ENCODE data around the gene PPFIBP2.

PPFIBP2 gene

GRCh38 chr11:7668911-7669310 lies 155.1 kb downstream of the PPFIBP2 start:
- Mint-ChIP-seq H3K27ac (no peak overlapping the region), H3K4me3 (no peak overlapping the region), H3K27me3 (peaks cover 14 to 31% of the 10 kb centered on the region in 2 donors), H3K36me3 (peaks cover 10 to 30% of the 10 kb centered on the region in 2 donors), H3K9me3 (no peaks in the 10 kb centered on the region), H3K4me1 (peaks cover 21 to 27% of the 10 kb centered on the region in 2 donors)
- no peak for ATAC-seq (replicated peaks)
- no peak for DNase-seq

- H3K27ac Mint-ChIP-seq: no peak overlapping the region
- ATAC-seq (replicated peaks) (no peak), DNase-seq (no peak)
- peaks cover 24 to 33% of the 10 kb centered on the region in 2 donors for H3K4me1 Mint-ChIP-seq
- peaks cover 29 to 48% of the 10 kb centered on the region in 2 donors for H3K27me3 Mint-ChIP-seq
- peaks cover 2 to 21% of the 10 kb centered on the region in 2 donors for H3K36me3 Mint-ChIP-seq
- no peaks in the 10 kb centered on the region for H3K9me3 Mint-ChIP-seq
- H3K4me3 Mint-ChIP-seq: no peak overlapping the region
These were observed 156.8 kb downstream of the PPFIBP2 start for GRCh38 chr11:7670641-7671040.

- Mint-ChIP-seq H3K9me3 (peaks cover 2% of the 10 kb centered on the region in 2 donors), H3K4me1 (peaks cover 22 to 29% of the 10 kb centered on the region in 2 donors), H3K27me3 (peaks cover 31 to 58% of the 10 kb centered on the region in 2 donors), H3K36me3 (peaks cover 0 to 13% of the 10 kb centered on the region in 2 donors), H3K27ac (peak overlapping the region; percentile 82), H3K4me3 (no peak overlapping the region)
- peak; percentile 65 for DNase-seq
- peak; percentile 86 to 88 for ATAC-seq (replicated peaks)
These were observed 157.8 kb downstream of the PPFIBP2 start for GRCh38 chr11:7671347-7672215.

GRCh38 chr11:7672276-7672959 lies 158.6 kb downstream of the PPFIBP2 start:
- peaks cover 0 to 14% of the 10 kb centered on the region in 2 donors for H3K36me3 Mint-ChIP-seq
- peak overlapping the region; percentile 82 for H3K27ac Mint-ChIP-seq
- DNase-seq (no peak), ATAC-seq (replicated peaks) (peak; percentile 3 to 28)
- peaks cover 31 to 65% of the 10 kb centered on the region in 2 donors for H3K27me3 Mint-ChIP-seq
- peaks cover 22 to 29% of the 10 kb centered on the region in 2 donors for H3K4me1 Mint-ChIP-seq
- H3K9me3 Mint-ChIP-seq: peaks cover 6 to 8% of the 10 kb centered on the region in 2 donors
- H3K4me3 Mint-ChIP-seq: peak overlapping the region; percentile 43 to 51

- Mint-ChIP-seq H3K9me3 (peaks cover 9 to 13% of the 10 kb centered on the region in 2 donors), H3K36me3 (peaks cover 0 to 14% of the 10 kb centered on the region in 2 donors), H3K4me1 (peaks cover 22 to 29% of the 10 kb centered on the region in 2 donors), H3K27ac (peak within 1 kb of the TSS; percentile 82), H3K4me3 (peak within 1 kb of the TSS; percentile 82 to 84), H3K27me3 (peaks cover 38 to 73% of the 10 kb centered on the region in 2 donors)
- ATAC-seq (replicated peaks) (no peak), DNase-seq (no peak)
These were observed 159.3 kb downstream of the PPFIBP2 start, which contains the start of gene CYB5R2 for GRCh38 chr11:7672960-7673723. CYB5R2 (minus strand) TSS chr11:7673500; CDS start chr11:7672825, 675 bp downstream.

GRCh38 chr11:7673724-7674434 lies 160.1 kb downstream of the PPFIBP2 start:
- no peak for DNase-seq
- H3K27me3 Mint-ChIP-seq: peaks cover 42 to 78% of the 10 kb centered on the region in 2 donors

GRCh38 chr11:7675631-7676030 lies 161.8 kb downstream of the PPFIBP2 start:
- Mint-ChIP-seq H3K36me3 (peaks cover 0 to 9% of the 10 kb centered on the region in 2 donors), H3K4me3 (no peak overlapping the region), H3K4me1 (peaks cover 21 to 29% of the 10 kb centered on the region in 2 donors), H3K9me3 (peaks cover 9 to 13% of the 10 kb centered on the region in 2 donors), H3K27me3 (peaks cover 55 to 89% of the 10 kb centered on the region in 2 donors), H3K27ac (no peak overlapping the region)
- DNase-seq: no peak
- no peak for ATAC-seq (replicated peaks)

More at GRCh38 chr11:7673724-7674434, 160.1 kb downstream of the PPFIBP2 start:
- H3K4me3 Mint-ChIP-seq: peak overlapping the region; percentile 82 to 84
- peak overlapping the region; percentile 56 for H3K27ac Mint-ChIP-seq
- H3K9me3 Mint-ChIP-seq: peaks cover 9 to 13% of the 10 kb centered on the region in 2 donors
- H3K4me1 Mint-ChIP-seq: peaks cover 22 to 29% of the 10 kb centered on the region in 2 donors
- ATAC-seq (replicated peaks): peak; percentile 15 to 37
- peaks cover 0 to 13% of the 10 kb centered on the region in 2 donors for H3K36me3 Mint-ChIP-seq

- peaks cover 11 to 13% of the 10 kb centered on the region in 2 donors for H3K9me3 Mint-ChIP-seq
- ATAC-seq (replicated peaks) (no peak), DNase-seq (no peak)
- peaks cover 58 to 84% of the 10 kb centered on the region in 2 donors for H3K27me3 Mint-ChIP-seq
- no peak overlapping the region for H3K4me3 Mint-ChIP-seq
- peaks cover 0 to 9% of the 10 kb centered on the region in 2 donors for H3K36me3 Mint-ChIP-seq
- H3K4me1 Mint-ChIP-seq: peaks cover 13 to 19% of the 10 kb centered on the region in 2 donors
- no peak overlapping the region for H3K27ac Mint-ChIP-seq
These were observed 163.3 kb downstream of the PPFIBP2 start for GRCh38 chr11:7677071-7677470.

- no peak overlapping the region for H3K4me3 Mint-ChIP-seq
- ATAC-seq (replicated peaks) (no peak), DNase-seq (no peak)
- peaks cover 0 to 9% of the 10 kb centered on the region in 2 donors for H3K36me3 Mint-ChIP-seq
- no peak overlapping the region for H3K27ac Mint-ChIP-seq
- peaks cover 52 to 77% of the 10 kb centered on the region in 2 donors for H3K27me3 Mint-ChIP-seq
- peaks cover 11 to 13% of the 10 kb centered on the region in 2 donors for H3K9me3 Mint-ChIP-seq
- H3K4me1 Mint-ChIP-seq: peaks cover 7 to 11% of the 10 kb centered on the region in 2 donors
These were observed 164.0 kb downstream of the PPFIBP2 start for GRCh38 chr11:7677796-7678201.

GRCh38 chr11:7683571-7683970 lies 169.8 kb downstream of the PPFIBP2 start:
- H3K36me3 Mint-ChIP-seq: no peaks in the 10 kb centered on the region
- peaks cover 0 to 2% of the 10 kb centered on the region in 2 donors for H3K9me3 Mint-ChIP-seq
- H3K27ac Mint-ChIP-seq: no peak overlapping the region
- ATAC-seq (replicated peaks) (no peak), DNase-seq (no peak)
- peaks cover 25 to 32% of the 10 kb centered on the region in 2 donors for H3K27me3 Mint-ChIP-seq
- H3K4me3 Mint-ChIP-seq: no peak overlapping the region
- peaks cover 0 to 5% of the 10 kb centered on the region in 2 donors for H3K4me1 Mint-ChIP-seq

- DNase-seq: no peak
- no peak for ATAC-seq (replicated peaks)
- H3K27ac Mint-ChIP-seq: no peak overlapping the region
- peaks cover 19 to 22% of the 10 kb centered on the region in 2 donors for H3K27me3 Mint-ChIP-seq
- peaks cover 3 to 10% of the 10 kb centered on the region in 2 donors for H3K4me1 Mint-ChIP-seq
- no peaks in the 10 kb centered on the region for H3K36me3 Mint-ChIP-seq
- H3K9me3 Mint-ChIP-seq: no peaks in the 10 kb centered on the region
- no peak overlapping the region for H3K4me3 Mint-ChIP-seq
These were observed 173.0 kb downstream of the PPFIBP2 start for GRCh38 chr11:7686761-7687160.

GRCh38 chr11:7687386-7687785 lies 173.6 kb downstream of the PPFIBP2 start:
- Mint-ChIP-seq H3K4me3 (no peak overlapping the region), H3K9me3 (no peaks in the 10 kb centered on the region), H3K27me3 (peaks cover 23 to 29% of the 10 kb centered on the region in 2 donors), H3K27ac (no peak overlapping the region), H3K36me3 (no peaks in the 10 kb centered on the region), H3K4me1 (peaks cover 3 to 10% of the 10 kb centered on the region in 2 donors)
- DNase-seq (no peak), ATAC-seq (replicated peaks) (no peak)

GRCh38 chr11:7688238-7688826 lies 174.5 kb downstream of the PPFIBP2 start:
- Mint-ChIP-seq H3K4me1 (peaks cover 3 to 10% of the 10 kb centered on the region in 2 donors), H3K9me3 (no peaks in the 10 kb centered on the region), H3K27me3 (peaks cover 29 to 38% of the 10 kb centered on the region in 2 donors), H3K27ac (no peak overlapping the region), H3K36me3 (no peaks in the 10 kb centered on the region), H3K4me3 (no peak overlapping the region)
- peak; percentile 44 to 51 for ATAC-seq (replicated peaks)
- DNase-seq: no peak
